ENCODE data around the gene KIF1A.
"Not testable (repeated sequence)": the region's sequence is repeated elsewhere in the genome, so short reads cannot be mapped to it uniquely, and the experiment has no call there.

Gene KIF1A

DNA sequence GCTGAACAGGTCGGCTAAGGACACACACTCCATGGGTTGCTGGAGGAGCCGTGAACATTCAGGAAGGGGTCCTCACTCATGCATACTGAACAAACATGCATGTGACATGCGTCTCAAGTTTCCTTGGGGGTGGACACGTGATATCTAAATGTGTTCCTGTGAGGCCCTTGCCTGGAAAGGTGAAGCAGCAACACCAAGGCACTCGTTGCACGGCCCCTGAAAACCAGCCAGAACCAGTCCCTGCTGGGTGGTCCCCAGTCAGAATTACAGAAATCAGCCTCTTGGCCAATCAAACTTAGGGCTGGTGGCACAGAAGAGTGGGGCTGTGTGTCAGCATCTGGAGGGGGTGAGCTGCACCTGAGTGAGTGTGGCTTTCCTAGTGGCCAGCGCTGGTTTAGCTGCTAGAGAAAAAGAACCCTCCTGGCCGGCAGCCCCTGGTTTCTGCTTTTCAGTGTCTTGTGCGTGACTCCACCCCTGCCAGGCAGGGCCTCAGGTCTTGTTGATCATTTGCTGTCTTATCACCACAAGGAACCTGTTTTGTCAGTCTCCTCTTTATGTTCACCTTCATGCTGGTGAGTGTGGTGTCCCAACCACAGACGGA lies 134.1 kb downstream of the KIF1A start:
- no peaks in the 10 kb centered on the region for H3K9me3 Mint-ChIP-seq
- no peaks in the 10 kb centered on the region for H3K36me3 Mint-ChIP-seq
- H3K4me1 Mint-ChIP-seq: peaks cover 11% of the 10 kb centered on the region
- no peak overlapping the region for H3K27ac Mint-ChIP-seq
- no peak for DNase-seq
- CTCF ChIA-PET: interaction anchor here (1.2 kb wide), 1 partner anchor 172 kb away, joined by 3 read pairs; no protein-coding TSS in a partner anchor
- peaks cover 24% of the 10 kb centered on the region for H3K27me3 Mint-ChIP-seq
- no peak overlapping the region for H3K4me3 Mint-ChIP-seq

DNA sequence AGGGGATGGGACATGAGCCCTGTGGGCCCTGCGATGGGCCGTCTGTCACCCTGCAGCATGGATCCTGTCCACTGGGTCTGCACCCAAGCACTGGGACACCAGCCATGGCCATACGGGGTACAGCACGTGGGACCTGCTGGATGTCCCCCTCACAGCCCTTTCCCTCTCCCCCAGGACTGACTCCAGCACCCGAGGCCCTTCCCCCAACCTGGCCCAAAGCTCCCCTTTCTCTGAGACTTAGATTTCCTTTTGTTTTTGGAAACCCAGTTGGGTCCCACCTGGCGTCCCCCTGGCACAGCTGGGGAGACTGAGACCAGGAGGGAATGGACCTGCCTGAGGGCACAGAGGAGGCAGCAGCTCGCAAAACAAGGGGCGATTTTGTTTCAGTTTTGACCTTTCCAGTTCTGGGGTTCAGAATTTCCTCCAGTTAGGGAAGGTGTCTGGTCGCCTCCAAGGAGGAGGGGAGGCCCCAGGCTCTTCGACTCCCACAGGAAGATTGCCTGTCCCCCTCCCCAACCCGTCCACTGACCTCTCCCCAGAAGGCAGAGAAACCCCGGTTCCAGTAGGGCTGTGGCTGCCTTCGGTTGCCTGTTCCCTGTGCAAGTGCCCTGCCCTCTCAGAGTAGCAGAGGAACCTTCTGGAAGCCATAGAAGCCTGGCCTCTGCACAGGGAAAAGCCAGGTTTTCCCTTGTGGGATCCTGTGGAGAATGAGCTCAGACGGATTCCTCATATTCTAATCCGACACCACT lies 135.9 kb downstream of the KIF1A start:
- peak overlapping the region; percentile 23 for H3K4me3 Mint-ChIP-seq
- H3K9me3 Mint-ChIP-seq, H3K36me3 Mint-ChIP-seq, H3K27ac Mint-ChIP-seq, CTCF ChIA-PET, H3K4me1 Mint-ChIP-seq, DNase-seq: not testable (repeated sequence)
- H3K27me3 Mint-ChIP-seq: peaks cover 20% of the 10 kb centered on the region

DNA sequence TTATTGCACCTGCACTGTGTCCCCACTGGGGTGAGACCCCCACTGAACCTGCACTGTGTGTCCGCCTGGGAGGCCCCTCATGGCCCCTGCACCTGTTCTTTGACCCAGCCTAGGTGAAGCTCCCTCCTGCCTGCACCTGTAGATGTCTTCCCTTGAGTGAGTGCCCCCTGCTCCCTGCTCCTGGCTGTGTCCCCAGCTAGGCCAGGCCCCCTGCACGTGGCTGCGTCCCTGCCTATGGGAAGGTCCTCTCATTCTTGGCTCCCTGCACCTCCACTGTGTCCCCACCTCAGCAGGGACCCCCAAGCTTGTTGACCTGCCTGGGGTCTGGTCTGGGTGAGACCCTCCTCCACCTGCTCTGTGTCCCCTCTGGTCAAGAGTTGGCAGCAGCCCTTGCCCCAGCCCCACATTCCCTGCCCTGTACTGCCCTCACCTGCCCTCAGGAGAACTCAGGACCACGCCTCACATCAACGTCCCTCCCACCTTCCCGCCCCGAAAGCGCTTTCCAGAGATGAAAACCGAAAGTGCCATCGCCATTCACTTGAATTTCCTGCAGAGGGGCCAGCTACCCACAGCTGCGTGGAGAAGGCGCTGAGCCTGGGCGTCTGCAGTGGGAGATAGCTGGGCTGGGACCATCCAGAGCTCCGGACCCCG lies 136.6 kb downstream of the KIF1A start:
- H3K27ac Mint-ChIP-seq, H3K4me1 Mint-ChIP-seq, H3K9me3 Mint-ChIP-seq, CTCF ChIA-PET, H3K4me3 Mint-ChIP-seq, DNase-seq, H3K36me3 Mint-ChIP-seq: not testable (repeated sequence)
- peaks cover 20% of the 10 kb centered on the region for H3K27me3 Mint-ChIP-seq

DNA sequence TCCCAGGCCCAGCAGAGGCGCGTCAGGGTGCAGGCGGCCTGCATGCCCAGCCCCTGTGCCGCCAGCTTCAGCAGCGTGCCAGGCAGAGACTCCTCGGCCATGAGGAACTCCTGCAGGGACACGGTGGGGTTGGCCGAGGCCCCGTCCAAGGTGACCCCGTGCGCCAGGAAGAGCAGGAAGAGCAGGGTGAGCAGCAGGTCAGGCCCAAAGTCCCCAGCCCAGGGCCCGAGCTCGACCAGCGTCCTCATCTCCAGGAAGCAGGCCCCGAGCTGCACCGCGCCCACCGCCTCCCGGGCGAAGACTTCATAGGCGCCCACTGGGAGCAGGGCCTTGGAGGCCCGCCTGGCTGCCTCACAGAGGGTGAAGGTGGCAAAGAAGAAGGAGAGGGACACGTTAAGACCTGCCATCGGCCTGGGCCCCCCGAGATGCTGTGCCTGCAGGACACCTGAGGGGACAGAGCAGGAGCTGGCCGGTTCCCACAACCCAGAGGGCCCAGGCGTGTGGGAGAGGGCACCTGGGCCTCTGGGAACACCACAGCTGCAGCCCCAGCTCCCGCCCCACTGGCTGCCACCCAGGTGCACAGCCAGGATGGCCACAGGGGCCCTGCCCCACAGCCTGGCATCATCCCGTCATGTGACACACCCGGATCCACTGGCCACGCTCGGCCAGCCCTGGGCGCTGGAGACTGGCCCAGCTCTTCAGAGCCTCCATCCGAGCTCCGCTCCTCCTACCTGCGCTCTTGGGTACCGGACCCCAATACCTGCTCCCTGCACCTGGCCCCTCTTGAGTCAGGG lies 137.4 kb downstream of the KIF1A start, which contains the start of gene AQP12B:
TSS of gene AQP12B (minus strand) at position 455 of the 794 bp plus-strand sequence. CDS start at position 407, 48 bp downstream.
- DNase-seq, CTCF ChIA-PET, H3K27ac Mint-ChIP-seq, H3K4me1 Mint-ChIP-seq, H3K4me3 Mint-ChIP-seq, H3K36me3 Mint-ChIP-seq, H3K9me3 Mint-ChIP-seq: not testable (repeated sequence)
- peaks cover 20% of the 10 kb centered on the region for H3K27me3 Mint-ChIP-seq

DNA sequence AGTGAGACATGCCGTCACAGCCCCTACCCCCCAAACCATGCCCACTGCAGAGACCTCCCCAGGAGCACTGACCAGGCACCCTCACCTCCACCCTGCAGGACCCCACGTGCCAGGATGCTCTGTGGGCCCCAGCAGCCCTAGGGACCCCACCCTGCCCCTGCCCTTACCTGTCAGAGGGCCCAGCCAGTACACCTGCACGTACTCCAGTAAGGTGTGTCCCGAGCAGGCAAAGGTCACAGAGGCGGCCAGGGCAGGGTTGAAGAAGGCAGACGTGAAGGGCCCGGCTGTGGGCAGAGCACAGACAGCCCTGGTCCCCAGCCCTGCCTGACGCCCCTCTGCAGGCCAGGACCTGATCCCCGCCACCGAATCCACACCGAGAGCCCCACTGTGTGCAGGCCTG lies 139.8 kb downstream of the KIF1A start:
- H3K4me3 Mint-ChIP-seq, H3K9me3 Mint-ChIP-seq, DNase-seq, H3K4me1 Mint-ChIP-seq, H3K36me3 Mint-ChIP-seq, H3K27ac Mint-ChIP-seq, CTCF ChIA-PET: not testable (repeated sequence)
- peaks cover 13% of the 10 kb centered on the region for H3K27me3 Mint-ChIP-seq

DNA sequence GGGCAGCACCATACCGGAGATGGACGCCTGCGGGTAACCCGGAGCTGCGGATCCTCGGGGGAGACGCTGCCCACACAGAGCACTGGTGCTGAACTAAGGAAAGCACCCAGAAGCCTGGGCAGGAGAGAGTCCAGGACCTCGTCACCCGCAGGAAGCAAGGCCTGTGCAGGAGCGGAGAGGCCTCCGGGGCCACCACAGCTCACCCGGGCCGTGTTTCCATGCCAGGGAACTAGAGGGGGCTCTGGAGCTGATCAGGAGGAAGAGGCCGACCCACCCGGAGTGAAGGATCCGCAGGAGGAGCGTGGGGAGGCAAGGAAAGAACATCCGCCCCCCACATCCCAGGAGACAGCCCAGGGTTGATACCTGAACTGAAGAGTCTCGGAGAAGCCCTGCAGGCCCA lies 141.1 kb downstream of the KIF1A start:
- DNase-seq, CTCF ChIA-PET, H3K9me3 Mint-ChIP-seq, H3K4me1 Mint-ChIP-seq, H3K27ac Mint-ChIP-seq, H3K36me3 Mint-ChIP-seq, H3K4me3 Mint-ChIP-seq: not testable (repeated sequence)
- H3K27me3 Mint-ChIP-seq: peaks cover 12% of the 10 kb centered on the region

DNA sequence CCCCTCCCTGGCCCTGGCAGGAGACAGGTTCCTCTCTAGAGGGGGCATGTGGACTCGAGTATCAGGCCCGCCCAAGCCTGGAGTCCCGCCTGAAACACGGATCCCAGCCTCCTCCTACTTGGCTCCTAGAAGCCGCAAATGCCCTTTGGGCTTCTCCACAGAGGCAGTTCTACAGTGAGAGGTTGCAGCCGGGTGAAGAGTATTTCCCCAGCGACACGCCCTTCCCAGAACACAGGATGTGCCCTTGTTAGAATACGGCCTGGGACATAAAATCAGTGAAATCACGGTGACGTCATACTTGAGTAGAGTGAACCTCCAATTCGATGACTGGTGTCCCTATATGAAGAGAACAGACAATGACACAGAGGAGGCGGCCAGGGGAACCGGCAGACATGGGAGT lies 142.0 kb downstream of the KIF1A start:
- H3K27ac Mint-ChIP-seq, CTCF ChIA-PET, H3K4me1 Mint-ChIP-seq, H3K4me3 Mint-ChIP-seq, H3K9me3 Mint-ChIP-seq, H3K36me3 Mint-ChIP-seq, DNase-seq: not testable (repeated sequence)
- H3K27me3 Mint-ChIP-seq: peaks cover 19% of the 10 kb centered on the region

DNA sequence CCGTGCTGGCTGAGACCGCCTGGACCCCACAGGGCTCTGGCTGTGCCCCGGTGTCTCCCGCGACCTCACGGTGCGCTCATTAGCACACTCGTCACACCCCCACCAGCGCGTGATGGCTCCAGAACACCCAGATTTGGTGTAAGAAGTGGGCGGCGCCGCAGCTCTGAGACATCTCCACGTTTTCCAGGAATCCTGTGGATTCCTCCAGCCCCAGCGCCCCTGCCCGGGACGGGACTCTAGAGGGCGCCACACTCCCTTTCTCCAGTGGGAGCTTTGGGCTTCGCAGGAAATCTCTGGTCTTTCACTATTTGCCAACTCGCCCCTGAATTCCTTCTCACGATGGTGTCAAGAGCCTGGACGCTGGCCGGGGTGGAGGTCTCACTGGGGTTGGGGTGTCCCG lies 144.7 kb downstream of the KIF1A start:
- H3K4me1 Mint-ChIP-seq, H3K4me3 Mint-ChIP-seq, CTCF ChIA-PET, DNase-seq, H3K27ac Mint-ChIP-seq, H3K9me3 Mint-ChIP-seq, H3K36me3 Mint-ChIP-seq: not testable (repeated sequence)
- H3K27me3 Mint-ChIP-seq: peaks cover 43% of the 10 kb centered on the region

DNA sequence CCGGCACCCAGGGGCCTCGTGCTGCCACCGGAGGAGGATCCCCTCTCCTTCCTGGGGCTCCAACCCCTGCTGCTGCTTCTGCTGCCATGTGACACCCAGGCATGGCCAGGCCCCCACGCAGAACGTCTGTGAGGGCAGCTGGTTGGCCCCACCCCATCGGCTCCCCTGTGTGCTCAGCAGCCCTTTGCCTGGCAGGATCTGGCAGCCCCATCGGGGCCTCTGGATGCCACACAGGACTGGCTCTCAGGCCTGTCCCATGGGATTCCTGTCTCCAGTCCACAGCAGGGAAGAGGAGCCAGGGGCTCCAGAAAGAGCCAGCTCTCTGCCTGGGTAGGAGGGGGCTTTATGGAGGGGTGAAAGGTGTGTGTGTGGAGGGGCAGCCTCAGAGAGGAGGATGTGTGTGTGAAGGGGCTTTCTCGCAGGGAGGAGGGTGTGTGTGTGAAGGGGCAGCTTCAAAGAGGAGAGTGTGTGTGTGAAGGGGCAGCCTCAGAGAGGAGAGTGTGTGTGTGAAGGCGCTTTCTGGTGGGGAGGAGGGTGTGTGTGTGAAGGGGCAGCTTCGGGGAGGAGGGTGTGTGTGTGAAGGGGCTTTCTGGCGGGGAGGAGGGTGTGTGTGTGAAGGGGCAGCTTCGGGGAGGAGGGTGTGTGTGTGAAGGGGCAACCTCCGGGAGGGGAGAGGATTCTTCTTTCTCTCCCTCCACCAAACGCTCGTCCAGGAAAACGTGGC lies 145.4 kb downstream of the KIF1A start:
- peaks cover 51% of the 10 kb centered on the region for H3K27me3 Mint-ChIP-seq
- H3K9me3 Mint-ChIP-seq, H3K4me1 Mint-ChIP-seq, CTCF ChIA-PET, H3K27ac Mint-ChIP-seq, DNase-seq, H3K4me3 Mint-ChIP-seq, H3K36me3 Mint-ChIP-seq: not testable (repeated sequence)

DNA sequence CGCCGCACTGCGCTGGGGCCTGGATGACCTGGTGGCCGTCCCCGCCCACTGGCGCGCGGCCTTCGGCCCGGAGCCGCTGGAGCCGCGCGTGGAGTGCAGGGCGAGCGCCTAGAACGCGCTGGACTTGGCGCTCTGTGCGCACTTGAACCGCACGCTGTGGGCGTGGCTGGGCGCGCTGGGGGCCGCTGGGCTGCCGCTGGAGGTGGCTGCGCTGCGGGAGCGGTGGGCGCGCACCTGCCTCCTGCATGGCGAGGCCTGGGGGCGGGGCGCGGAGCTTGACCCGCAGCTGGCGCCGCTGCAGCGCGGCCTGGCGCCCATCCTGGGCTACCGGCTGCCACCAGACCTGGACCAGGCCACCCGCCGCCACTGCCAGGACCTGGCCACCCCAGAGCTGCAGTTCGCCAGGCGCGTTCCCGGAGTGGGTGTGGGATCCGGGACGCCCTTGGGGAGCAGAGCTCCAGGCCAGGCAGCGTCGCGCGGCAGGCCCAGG lies 147.3 kb downstream of the KIF1A start:
- no peak for DNase-seq
- Mint-ChIP-seq H3K4me1 (no peaks in the 10 kb centered on the region), H3K36me3 (no peaks in the 10 kb centered on the region), H3K9me3 (no peaks in the 10 kb centered on the region), H3K27ac (no peak overlapping the region), H3K27me3 (peaks cover 56% of the 10 kb centered on the region), H3K4me3 (no peak overlapping the region)
- CTCF ChIA-PET: interaction anchor here (0.6 to 1.4 kb wide), 2 partner anchors 9 to 103 kb away, joined by 3 read pairs; no protein-coding TSS in a partner anchor

DNA sequence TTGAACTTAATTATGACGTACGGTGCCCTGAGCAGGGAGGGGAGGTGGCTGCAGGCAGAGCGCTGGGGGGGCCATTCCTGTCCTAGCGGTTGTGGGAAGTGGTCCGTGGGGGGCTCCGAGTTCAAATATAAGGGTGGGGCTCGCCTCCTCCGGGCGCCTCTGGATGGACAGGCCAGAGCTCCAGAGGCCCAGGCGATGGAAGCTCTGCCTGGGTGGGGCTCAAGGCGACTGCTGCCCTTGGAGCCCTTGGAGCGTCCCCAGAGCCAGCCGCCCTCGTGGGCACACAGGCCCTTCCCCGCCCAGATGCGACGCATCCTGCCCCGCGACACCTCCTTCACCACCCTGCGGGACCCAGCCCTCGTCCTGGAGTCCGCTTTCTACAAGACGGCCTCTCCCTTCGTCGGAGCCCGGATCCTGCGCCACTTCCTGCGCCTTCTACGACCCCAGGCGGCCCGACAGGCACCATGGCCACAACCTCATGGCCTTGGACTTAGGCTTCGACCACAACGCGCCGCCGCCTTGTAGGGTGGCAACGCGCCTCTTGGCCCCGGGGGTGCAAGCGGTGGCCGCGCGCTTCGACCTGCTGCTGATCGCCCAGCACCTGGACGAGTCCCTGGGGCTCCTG lies 147.8 kb downstream of the KIF1A start:
- H3K36me3 Mint-ChIP-seq: no peaks in the 10 kb centered on the region
- DNase-seq: no peak
- no peak overlapping the region for H3K27ac Mint-ChIP-seq
- H3K4me3 Mint-ChIP-seq: no peak overlapping the region
- no peaks in the 10 kb centered on the region for H3K9me3 Mint-ChIP-seq
- no peaks in the 10 kb centered on the region for H3K4me1 Mint-ChIP-seq
- peaks cover 56% of the 10 kb centered on the region for H3K27me3 Mint-ChIP-seq
- CTCF ChIA-PET: interaction anchor here (0.6 to 1.4 kb wide), 2 partner anchors 8 to 103 kb away, joined by 3 read pairs; no protein-coding TSS in a partner anchor

DNA sequence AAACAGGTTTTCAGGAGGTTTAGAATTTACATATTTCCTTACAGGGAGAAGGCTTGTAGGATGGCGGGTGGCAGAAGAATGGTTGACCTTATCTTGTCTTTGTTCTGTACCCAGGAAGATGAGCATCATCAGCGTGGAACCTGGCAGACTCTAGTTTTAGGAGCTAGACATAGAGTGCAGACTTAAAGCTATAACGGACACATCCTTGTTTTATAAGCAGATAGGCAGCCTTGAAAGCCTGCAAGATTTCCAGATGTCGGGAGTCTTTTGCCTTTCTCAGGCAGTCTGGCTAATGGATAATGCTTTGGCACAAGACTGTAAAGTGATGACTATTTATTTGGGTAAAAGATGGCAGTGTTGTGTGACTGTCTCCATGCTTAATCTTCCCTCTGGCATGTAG lies 149.1 kb downstream of the KIF1A start:
- no peaks in the 10 kb centered on the region for H3K4me1 Mint-ChIP-seq
- peaks cover 66% of the 10 kb centered on the region for H3K27me3 Mint-ChIP-seq
- no peaks in the 10 kb centered on the region for H3K9me3 Mint-ChIP-seq
- CTCF ChIA-PET: interaction anchor here (0.5 kb wide), 1 partner anchor 644 kb away, joined by 3 read pairs; no protein-coding TSS in a partner anchor
- H3K36me3 Mint-ChIP-seq: no peaks in the 10 kb centered on the region
- H3K27ac Mint-ChIP-seq: no peak overlapping the region
- no peak for DNase-seq
- no peak overlapping the region for H3K4me3 Mint-ChIP-seq

DNA sequence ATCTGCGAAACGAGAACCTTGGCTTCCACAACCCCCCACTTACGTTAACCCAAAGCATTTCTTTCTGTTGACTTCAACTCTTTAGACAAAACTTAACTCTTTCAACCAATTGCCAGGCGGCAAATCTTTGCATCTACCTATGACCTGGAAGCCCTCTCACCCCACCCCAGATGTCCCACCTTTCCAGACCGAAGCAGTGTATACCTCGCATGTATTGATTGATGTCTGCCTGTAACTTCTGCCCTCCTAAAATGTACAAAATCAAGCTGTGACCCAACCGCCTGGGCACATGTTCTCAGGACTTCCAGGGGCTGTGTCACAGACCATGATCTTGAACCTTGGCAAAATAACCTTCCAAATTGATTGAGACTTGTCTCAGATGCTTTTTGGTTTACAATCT lies 149.6 kb downstream of the KIF1A start:
- H3K36me3 Mint-ChIP-seq: no peaks in the 10 kb centered on the region
- H3K4me1 Mint-ChIP-seq: no peaks in the 10 kb centered on the region
- H3K27me3 Mint-ChIP-seq: peaks cover 70% of the 10 kb centered on the region
- CTCF ChIA-PET: no interaction called here
- no peak overlapping the region for H3K4me3 Mint-ChIP-seq
- H3K9me3 Mint-ChIP-seq: no peaks in the 10 kb centered on the region
- no peak for DNase-seq
- H3K27ac Mint-ChIP-seq: no peak overlapping the region

Measured in activated naive CD4-positive, alpha-beta T cell treated with anti-CD3 and anti-CD28 coated beads, Interleukin-2, amount 10 ng/mL, durations not matched to agents 7 days and 5 days (primary cell).